GM08714 (cell line): ENCODE data around the gene PLCH1.

Experiments
- H3K4me3 ChIP-seq: fragments of 200-500 bp; sonication (Bioruptor generic); 2 replicates; pipeline ENCODE4 v1.5.1; 2014; ENCODE audit warnings: mild to moderate bottlenecking, low read length, inconsistent platforms
- ZNF274 ChIP-seq: IDR thresholded peaks from 2 replicates; pipeline ENCODE4 v1.6.1; 2012; ENCODE audit warnings: mild to moderate bottlenecking, low read depth, low read length

PLCH1 gene

DNA sequence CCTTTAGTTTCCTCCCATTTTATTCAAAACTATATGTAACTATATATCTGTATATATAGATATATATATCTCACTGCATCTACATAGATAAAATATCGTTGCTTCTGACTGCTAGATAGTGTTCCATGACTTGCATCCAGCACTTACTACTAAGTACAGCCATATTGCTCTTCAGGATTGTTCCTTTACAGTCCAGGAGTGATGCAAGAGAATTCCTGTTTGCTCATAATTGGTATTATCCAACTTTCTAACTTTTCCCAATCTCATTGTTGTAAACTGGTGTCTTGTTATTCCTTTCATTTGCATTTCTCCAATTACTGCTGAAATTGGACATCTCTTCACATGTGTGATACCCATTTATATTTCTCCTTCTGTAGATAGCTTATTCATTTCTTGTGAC is 351.6 kb downstream of the PLCH1 start:
- no peak for TF ChIP-seq ZNF274

DNA sequence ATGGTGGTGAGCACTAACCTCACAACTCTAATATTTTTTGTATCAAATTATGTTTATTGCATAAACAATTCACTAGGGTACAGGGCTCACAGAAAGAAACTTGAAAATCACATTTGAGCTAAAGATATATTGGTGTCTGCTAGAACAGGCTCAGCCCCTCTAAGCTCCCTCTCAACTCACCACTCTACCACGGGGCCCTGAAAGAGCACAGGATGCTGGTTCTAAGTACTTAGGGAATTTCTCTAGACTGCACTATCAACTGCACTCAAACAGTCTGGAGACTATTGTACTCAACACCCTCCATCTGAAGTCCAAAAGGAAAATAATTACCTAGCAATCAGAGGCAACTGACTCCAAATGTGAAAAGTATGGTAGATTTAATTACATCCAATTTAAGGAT is 352.7 kb downstream of the PLCH1 start:
- no peak for TF ChIP-seq ZNF274
- no peak overlapping the region for H3K4me3 ChIP-seq

More for the DNA sequence above, 351.6 kb downstream of the PLCH1 start:
- H3K4me3 ChIP-seq = no peak overlapping the region

DNA sequence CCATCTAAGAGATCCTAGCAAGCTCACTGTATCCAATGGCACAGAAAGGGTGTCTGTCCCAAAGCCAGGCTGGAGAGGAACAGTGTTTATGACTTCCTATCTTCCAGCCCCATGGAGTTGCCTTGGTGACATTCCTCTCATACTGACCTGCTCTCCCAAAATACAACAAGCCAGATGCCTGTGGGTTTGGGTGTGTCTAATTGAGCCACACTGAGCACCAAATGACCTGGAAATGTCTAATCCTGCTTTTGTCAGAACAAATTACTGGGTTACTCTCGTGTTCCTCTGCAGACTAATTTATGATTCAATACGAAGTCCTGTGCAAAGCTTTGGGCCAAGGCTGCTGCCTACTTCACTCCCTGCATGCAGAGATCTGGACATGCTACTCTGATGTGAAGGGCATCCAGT is 353.3 kb downstream of the PLCH1 start:
- no peak overlapping the region for H3K4me3 ChIP-seq
- TF ChIP-seq ZNF274 = no peak

DNA sequence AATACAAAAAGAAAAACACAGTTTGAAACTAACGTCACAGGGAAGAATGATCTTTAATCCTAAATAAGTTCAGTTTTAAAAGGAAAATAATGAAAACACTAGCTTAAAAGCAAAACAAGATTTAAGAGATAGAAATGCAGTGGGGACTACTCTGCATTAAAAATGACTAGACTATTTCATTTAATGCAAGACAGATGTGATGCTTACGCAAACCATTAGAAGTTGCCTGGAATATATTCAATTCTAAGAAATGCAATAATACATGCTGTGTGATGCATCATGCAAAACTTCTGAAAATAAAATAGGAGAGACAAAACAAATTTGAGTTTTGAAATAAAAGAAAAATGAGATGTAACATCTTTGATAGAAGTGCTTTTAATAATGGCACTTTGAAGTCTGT is 353.8 kb downstream of the PLCH1 start:
- no peak for TF ChIP-seq ZNF274
- no peak overlapping the region for H3K4me3 ChIP-seq

DNA sequence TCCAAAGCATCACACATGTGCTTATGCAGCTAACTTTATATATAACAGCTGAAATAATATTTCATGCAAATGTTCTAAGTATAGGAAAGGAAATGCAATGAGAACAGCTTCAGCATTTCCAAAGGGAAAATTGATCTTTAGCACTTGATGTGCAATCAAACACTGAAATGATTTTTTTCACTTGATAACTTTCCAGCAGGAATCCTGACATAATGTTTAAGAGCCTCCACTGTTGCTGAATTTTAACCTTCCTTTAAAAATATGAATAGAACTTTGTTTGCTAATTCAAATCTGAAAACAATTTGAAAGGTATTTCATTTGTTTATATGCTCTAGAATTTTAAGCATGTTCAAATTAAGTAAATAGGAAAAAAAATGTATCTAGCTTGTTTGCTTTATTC is 354.5 kb downstream of the PLCH1 start:
- no peak for TF ChIP-seq ZNF274

DNA sequence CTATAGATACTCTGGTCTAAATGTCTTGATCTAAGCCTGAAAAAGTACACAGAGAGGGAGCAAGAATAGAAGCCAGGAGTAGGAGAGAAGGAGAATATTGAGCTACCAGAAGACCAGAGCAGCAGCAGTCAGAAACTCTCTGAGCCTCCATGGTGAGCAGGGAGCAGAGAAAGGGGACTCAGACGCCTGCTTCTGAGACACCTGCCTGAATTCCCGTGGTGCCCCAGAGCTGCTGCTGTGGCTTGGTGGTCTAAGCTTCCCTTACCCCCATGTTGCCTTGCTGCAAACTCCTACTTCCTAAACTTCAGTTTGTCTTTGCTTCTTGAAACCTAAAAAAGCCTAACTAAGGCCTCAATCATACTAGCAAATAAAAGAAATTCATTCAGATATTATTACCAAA is 356.5 kb downstream of the PLCH1 start:
- TF ChIP-seq ZNF274 = no peak
- H3K4me3 ChIP-seq = no peak overlapping the region

More for the DNA sequence above, 354.5 kb downstream of the PLCH1 start:
- no peak overlapping the region for H3K4me3 ChIP-seq

DNA sequence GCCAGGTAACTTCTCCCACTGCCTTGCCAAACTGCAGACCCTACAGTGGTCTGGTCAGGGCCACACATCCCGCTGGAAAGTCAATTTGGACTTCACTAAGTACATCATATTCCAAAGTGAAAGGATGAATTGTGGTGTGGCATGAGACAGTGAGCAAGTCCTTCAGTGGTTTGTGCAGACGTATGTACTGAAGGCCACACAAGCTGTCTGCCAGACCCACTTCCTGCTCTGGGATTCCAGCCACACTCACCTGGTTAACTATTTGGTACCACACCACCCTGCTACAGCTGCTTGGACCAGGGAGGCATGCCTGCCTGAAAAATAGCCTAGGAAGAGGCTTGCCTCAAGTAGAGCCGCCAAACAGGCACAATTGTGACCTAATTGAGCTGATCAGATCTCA is 357.3 kb downstream of the PLCH1 start:
- TF ChIP-seq ZNF274 = no peak
- no peak overlapping the region for H3K4me3 ChIP-seq

DNA sequence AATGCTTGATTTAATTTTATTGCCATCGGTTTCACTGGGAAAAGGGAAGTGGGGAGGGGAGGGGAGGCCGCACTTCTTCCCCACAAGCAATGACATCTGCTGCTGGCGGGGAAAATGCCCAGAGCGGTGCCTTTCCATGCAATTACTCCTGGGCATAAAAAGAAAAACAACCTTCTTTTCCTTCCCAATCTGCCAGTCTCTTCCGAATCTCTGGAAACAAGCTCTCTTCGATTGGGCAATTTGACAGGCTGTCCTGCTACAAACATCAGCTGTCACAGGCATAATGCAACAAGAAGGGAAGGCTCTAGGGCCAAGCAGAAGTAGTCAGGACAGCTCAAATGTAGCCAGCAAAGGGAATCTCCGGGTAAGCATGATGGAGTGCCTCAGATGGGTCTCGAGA is 358.0 kb downstream of the PLCH1 start:
- no peak overlapping the region for H3K4me3 ChIP-seq
- TF ChIP-seq ZNF274 = no peak

DNA sequence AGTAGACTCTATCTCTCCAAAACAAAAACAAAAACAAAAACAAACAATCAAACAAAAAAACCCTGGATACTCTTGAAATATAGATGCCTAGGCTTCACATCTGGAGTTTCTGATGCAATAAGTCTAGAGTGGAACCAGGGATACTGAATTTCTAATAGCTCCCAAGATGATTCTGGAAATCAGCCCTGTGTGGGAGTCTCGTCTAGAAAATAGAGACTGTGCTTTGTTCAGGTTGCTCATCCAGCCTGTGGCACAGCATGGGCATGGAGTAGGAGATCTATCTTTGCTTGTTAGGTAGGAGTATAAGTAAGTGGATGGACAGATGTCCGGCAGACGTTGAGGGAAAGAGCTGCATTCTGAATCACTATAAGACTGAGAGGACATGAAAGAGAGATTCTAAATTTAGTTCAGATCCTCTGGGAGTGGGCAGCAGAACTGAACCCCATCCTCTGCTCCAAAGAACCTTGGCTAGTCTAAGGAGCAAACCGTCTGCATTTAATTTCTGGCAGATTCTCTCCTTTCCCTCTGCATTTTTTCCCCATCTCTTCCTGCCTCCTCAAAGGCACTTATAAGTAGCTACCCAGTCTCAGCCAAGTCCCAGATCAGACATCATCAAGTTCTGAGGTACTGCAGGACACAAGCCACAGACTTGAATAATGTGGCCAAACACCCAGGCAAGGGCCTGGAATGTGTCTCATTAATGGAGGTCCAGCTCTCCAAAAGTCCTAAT is 358.8 kb downstream of the PLCH1 start:
- no peak overlapping the region for H3K4me3 ChIP-seq
- no peak for TF ChIP-seq ZNF274

DNA sequence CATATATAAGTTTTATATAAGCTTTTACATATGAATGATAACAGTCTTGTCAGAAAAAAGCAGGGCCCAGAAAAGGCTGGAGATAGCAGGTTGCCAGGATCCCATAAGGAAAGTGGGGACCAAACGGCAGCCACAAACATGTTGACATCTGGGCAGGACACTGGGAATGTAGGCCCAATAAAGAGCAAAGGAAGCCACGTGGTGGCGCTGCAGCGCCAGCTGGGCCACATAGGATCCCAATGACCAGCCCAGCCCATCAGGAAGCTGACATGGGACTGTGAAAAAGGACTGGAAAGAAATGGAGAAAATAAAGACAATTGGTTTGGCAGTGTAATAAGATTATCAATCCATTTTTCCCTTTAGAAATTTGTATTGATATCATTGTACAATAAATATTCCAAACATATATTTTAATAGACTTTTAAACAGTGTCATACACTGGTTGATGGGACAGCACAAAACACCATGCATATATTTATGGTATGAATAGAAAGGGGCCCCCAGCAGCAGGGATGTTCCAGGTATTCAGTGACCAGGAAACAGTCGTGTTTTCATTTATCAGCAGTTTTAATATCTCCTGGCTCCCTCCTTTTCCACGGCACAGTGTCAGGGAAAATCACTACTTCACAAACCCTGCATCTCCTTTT is 362.4 kb downstream of the PLCH1 start:
- no peak overlapping the region for H3K4me3 ChIP-seq
- no peak for TF ChIP-seq ZNF274

DNA sequence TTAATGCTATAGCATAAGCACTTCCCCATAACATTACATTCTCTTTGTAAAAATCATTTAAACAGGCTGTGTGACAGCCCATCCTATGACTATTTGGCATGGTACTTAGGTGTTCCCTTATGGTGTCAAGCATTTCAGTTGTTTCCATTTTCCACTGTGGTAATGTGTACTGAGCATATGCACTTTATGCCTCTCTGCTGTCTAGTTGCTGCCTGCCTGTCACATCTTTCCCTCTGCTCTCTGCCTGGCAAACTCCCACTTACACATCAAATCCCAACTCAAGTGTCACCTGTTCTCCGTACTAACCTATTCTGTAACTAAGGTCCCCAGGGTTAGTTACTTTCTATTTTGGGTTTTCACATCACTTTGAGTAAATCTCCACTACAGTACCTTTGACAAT is 367.0 kb downstream of the PLCH1 start:
- no peak overlapping the region for H3K4me3 ChIP-seq
- no peak for TF ChIP-seq ZNF274

DNA sequence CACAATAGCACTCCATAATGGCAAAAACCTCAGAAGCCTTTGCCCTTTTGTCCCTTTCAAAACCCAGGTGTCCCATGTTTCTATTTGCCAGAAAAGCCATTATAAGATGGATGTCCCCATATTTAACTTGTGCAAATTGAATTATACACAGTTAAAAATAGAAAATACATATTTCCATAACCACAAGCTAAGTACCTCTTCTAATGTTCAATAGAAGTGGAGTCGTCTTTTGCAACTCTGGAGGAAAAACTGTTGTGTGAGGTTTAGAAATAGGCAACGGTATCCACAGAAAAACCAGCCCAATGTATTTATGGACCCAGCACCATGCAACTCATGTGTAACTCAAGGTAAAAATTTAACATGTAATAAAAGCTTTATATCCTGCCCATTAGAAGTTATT is 367.8 kb downstream of the PLCH1 start:
- TF ChIP-seq ZNF274 = no peak
- no peak overlapping the region for H3K4me3 ChIP-seq

DNA sequence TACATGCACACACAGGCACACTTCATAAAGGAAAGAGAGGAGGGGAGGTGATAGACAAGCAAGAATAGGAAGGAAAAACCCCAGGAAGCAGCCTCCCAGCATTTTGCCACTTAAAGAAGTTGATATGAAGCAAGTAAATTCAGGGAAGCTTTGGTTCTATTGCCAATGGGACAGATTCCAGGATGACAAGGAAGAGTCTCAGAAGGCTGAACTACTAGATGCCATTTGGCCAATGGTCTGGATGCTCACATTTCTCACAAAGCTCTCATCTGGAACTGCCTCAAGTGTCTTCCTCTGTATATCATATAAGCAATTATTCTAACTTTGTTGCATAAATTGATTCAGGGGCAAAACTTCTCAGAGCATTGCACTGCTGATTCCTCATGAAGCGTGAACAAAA is 372.6 kb downstream of the PLCH1 start:
- H3K4me3 ChIP-seq = no peak overlapping the region
- TF ChIP-seq ZNF274 = no peak

DNA sequence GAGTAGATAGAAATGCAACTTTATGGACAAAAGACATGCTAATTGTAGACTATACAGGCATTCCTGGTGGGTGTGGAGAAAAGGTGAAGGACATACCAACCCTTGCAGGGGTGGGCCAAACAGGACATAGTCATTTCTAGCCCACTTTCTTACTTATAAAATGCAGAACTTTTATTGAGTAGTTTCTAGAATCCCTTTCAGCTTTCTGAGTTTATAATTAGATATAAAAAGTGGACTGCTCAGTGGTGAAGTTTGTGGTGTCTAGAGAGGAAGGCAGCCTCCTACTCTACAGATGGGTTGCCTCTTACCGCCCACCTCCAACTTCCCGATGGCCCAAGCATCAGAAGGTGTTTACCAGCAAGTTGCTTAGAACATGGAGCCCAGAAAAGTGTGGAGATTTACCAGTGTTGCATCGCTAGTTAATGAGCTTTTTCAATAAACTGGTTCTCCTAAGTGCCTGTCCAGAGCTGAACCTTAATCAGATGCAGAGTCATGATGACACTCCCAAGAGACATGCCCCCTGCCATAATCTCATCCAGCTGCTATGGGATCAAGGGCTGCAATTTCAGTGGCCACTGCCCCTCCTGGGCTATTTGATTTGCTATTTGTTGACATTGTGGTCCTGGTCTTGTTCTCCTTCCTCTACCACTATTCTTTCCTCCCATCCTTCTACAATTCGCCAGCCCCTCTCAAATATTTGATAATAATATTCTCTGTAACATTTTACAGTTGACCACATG is 373.9 kb downstream of the PLCH1 start:
- TF ChIP-seq ZNF274 = no peak
- H3K4me3 ChIP-seq = no peak overlapping the region

DNA sequence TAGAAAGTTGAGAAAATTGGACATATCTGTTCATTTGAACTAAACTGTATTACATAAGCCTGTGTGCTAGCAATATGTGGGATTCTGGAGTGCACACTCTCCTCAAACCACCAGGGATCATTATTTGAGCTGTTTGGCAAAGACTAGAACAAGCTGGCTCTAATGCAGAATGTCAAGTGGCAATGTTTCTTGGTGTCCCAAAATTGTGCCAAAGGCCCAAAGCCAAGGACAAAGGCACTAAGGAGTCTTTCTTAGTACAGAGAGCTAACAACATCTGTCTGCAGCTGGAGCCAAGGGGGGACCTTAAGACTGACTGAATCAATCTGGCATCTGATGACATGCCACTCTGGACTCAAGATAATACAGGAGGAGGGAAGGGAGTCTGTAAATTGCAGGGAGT is 374.7 kb downstream of the PLCH1 start:
- H3K4me3 ChIP-seq = no peak overlapping the region
- no peak for TF ChIP-seq ZNF274
